Measurements from ENCODE around the gene S100A10.

S100A10 gene

DNA sequence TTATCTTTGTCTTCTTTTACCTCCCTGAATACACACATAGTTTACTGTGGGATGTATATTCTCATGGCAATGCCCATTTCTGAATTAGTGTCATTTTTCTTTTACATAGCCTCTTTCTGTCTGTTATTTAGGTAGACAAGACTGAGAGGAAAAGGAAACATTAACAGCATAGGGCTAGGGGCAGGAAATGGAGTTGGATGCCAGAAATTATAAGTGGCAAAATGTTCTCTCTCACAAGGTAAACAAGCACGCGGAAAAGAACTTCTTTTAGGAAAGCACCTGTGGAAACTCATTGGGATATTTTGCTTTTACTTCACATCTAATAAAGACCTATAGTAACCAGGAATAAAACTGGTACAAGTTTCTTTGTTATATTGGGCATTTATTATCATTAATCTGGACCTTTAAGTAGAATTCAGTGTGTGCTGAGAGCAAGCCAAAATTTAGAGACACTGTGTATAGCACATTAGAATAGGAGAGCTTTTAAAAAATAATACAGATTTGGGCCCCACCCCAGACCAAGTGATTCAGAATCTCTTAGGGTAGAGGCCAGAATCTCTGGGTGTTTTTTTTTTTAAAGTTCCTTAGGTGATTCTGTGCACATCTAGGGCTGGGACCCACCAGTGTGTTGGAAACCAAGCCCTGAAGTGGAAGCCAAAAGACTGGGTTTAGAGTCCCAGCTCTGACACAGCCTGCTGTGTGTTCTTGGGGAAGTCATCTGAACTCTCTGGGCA lies 32.7 kb downstream of the S100A10 start:
- Histone ChIP-seq H3K27me3 (ENCODE audit: insufficient read depth, insufficient read length) (no peaks in the 10 kb centered on the region), H3K4me3 (ENCODE audit: insufficient read length, low read depth) (no peak overlapping the region), H3K4me1 (ENCODE audit: insufficient read depth, insufficient read length) (no peaks in the 10 kb centered on the region), H3K9ac (ENCODE audit: insufficient read length, low read depth) (no peak overlapping the region), H3K9me3 (ENCODE audit: insufficient read depth, low read length) (no peaks in the 10 kb centered on the region), H3K36me3 (ENCODE audit: insufficient read depth, insufficient read length, low read length) (no peaks in the 10 kb centered on the region)
- TF ChIP-seq YY1 (IDR thresholded peaks at IDR 0.05; ENCODE audit: insufficient read depth, insufficient read length) (no peak), ZNF274 (IDR thresholded peaks at IDR 0.05; ENCODE audit: low read depth, low read length) (no peak), SUZ12 (IDR thresholded peaks at IDR 0.05; ENCODE audit: extremely low read depth, insufficient read depth, insufficient read length) (no peak)
- no peak for DNase-seq (ENCODE audit: low read depth, low spot score)

- no peaks in the 10 kb centered on the region for H3K36me3 ChIP-seq (ENCODE audit: insufficient read depth, insufficient read length, low read length)
- no peak overlapping the region for H3K9ac ChIP-seq (ENCODE audit: insufficient read length, low read depth)
- no peaks in the 10 kb centered on the region for H3K4me1 ChIP-seq (ENCODE audit: insufficient read depth, insufficient read length)
- no peaks in the 10 kb centered on the region for H3K27me3 ChIP-seq (ENCODE audit: insufficient read depth, insufficient read length)
- no peaks in the 10 kb centered on the region for H3K9me3 ChIP-seq (ENCODE audit: insufficient read depth, low read length)
- H3K4me3 ChIP-seq (ENCODE audit: insufficient read length, low read depth) = no peak overlapping the region
- no peak for TF ChIP-seq SUZ12 (IDR thresholded peaks at IDR 0.05; ENCODE audit: extremely low read depth, insufficient read depth, insufficient read length)
- no peak for TF ChIP-seq YY1 (IDR thresholded peaks at IDR 0.05; ENCODE audit: insufficient read depth, insufficient read length)
- TF ChIP-seq ZNF274 (IDR thresholded peaks at IDR 0.05; ENCODE audit: low read depth, low read length) = no peak
- DNase-seq (ENCODE audit: low read depth, low spot score) = no peak
Measured at GRCh38 chr1:151958959-151959358, 34.7 kb downstream of the S100A10 start.

DNA sequence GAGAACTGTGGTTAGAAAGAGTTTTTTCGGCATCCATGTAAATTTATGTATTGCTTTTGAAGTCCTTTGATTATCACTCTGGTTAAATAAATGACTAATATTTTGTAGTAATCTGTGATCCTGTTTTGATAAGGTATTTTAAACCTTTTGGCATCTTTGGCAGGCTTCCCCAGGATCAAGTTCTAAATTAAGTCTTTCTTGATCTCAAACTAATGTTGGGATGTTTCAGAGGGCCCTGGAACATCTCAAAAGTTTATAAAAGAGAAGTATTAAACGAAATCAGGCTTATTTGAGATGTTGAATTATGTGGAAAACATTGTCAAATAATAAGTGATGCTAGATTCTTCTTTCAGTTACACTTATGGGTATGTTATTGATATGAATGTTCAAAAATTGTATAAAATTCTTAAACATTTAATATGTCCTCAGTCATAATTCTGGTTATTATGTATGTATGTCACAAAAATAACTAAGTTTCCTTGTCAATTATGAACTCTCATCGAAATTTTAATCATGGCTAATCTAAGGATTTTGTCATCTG lies 36.6 kb downstream of the S100A10 start:
- no peaks in the 10 kb centered on the region for H3K36me3 ChIP-seq (ENCODE audit: insufficient read depth, insufficient read length, low read length)
- H3K4me3 ChIP-seq (ENCODE audit: insufficient read length, low read depth) = no peak overlapping the region
- no peak overlapping the region for H3K9ac ChIP-seq (ENCODE audit: insufficient read length, low read depth)
- H3K4me1 ChIP-seq (ENCODE audit: insufficient read depth, insufficient read length) = no peaks in the 10 kb centered on the region
- no peak for DNase-seq (ENCODE audit: low read depth, low spot score)
- no peaks in the 10 kb centered on the region for H3K27me3 ChIP-seq (ENCODE audit: insufficient read depth, insufficient read length)
- no peak for TF ChIP-seq SUZ12 (IDR thresholded peaks at IDR 0.05; ENCODE audit: extremely low read depth, insufficient read depth, insufficient read length)
- TF ChIP-seq YY1 (IDR thresholded peaks at IDR 0.05; ENCODE audit: insufficient read depth, insufficient read length) = no peak
- TF ChIP-seq ZNF274 (IDR thresholded peaks at IDR 0.05; ENCODE audit: low read depth, low read length) = no peak
- no peaks in the 10 kb centered on the region for H3K9me3 ChIP-seq (ENCODE audit: insufficient read depth, low read length)

DNA sequence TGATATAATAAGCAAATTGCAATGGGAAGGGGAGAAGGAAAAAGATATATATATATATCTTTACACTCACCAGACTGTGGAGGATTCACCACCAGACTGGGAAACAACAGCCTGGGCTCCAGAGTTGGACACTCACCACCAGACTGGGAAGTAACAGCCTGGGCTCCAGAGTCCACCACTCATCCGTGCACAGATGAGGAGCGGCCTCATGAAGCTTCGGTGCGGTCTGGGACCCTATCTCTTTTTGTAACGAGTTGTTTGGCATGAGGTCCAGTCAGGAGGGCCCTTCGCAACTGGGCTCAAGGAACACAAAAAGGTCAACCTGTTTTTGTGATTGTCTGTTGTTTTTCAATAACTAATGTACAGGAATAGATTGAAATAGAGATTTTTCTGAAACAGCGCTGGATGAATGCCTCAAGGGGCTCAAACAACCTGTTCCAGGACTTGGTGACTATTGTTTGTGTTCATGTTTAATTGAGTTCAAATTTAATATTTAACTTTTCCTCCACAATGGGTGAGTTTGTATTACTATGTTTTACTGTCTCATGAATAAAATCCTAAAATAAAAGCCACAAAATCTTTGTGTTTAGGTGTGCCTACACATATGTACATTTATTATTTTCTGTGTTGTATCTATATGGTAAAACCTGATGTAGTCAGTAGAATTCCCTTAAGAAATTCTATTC lies 40.1 kb downstream of the S100A10 start:
- Histone ChIP-seq H3K4me1 (ENCODE audit: insufficient read depth, insufficient read length) (no peaks in the 10 kb centered on the region), H3K9me3 (ENCODE audit: insufficient read depth, low read length) (no peaks in the 10 kb centered on the region), H3K4me3 (ENCODE audit: insufficient read length, low read depth) (no peak overlapping the region), H3K27me3 (ENCODE audit: insufficient read depth, insufficient read length) (no peaks in the 10 kb centered on the region), H3K36me3 (ENCODE audit: insufficient read depth, insufficient read length, low read length) (no peaks in the 10 kb centered on the region), H3K9ac (ENCODE audit: insufficient read length, low read depth) (no peak overlapping the region)
- TF ChIP-seq SUZ12 (IDR thresholded peaks at IDR 0.05; ENCODE audit: extremely low read depth, insufficient read depth, insufficient read length) (no peak), YY1 (IDR thresholded peaks at IDR 0.05; ENCODE audit: insufficient read depth, insufficient read length) (no peak), ZNF274 (IDR thresholded peaks at IDR 0.05; ENCODE audit: low read depth, low read length) (no peak)
- DNase-seq (ENCODE audit: low read depth, low spot score) = no peak

- no peaks in the 10 kb centered on the region for H3K4me1 ChIP-seq (ENCODE audit: insufficient read depth, insufficient read length)
- no peaks in the 10 kb centered on the region for H3K36me3 ChIP-seq (ENCODE audit: insufficient read depth, insufficient read length, low read length)
- no peaks in the 10 kb centered on the region for H3K27me3 ChIP-seq (ENCODE audit: insufficient read depth, insufficient read length)
- TF ChIP-seq SUZ12 (IDR thresholded peaks at IDR 0.05; ENCODE audit: extremely low read depth, insufficient read depth, insufficient read length) (no peak), YY1 (IDR thresholded peaks at IDR 0.05; ENCODE audit: insufficient read depth, insufficient read length) (no peak), ZNF274 (IDR thresholded peaks at IDR 0.05; ENCODE audit: low read depth, low read length) (no peak)
- no peak overlapping the region for H3K4me3 ChIP-seq (ENCODE audit: insufficient read length, low read depth)
- H3K9ac ChIP-seq (ENCODE audit: insufficient read length, low read depth) = no peak overlapping the region
- H3K9me3 ChIP-seq (ENCODE audit: insufficient read depth, low read length) = no peaks in the 10 kb centered on the region
- DNase-seq (ENCODE audit: low read depth, low spot score) = no peak
Measured at GRCh38 chr1:151952811-151953210, 40.8 kb downstream of the S100A10 start.

- peaks cover 5% of the 10 kb centered on the region for H3K4me1 ChIP-seq (ENCODE audit: insufficient read depth, insufficient read length)
- H3K4me3 ChIP-seq (ENCODE audit: insufficient read length, low read depth) = no peak overlapping the region
- TF ChIP-seq SUZ12 (IDR thresholded peaks at IDR 0.05; ENCODE audit: extremely low read depth, insufficient read depth, insufficient read length) (no peak), ZNF274 (IDR thresholded peaks at IDR 0.05; ENCODE audit: low read depth, low read length) (no peak), YY1 (IDR thresholded peaks at IDR 0.05; ENCODE audit: insufficient read depth, insufficient read length) (no peak)
Measured at GRCh38 chr1:151949371-151950193, 44.1 kb downstream of the S100A10 start.

More at GRCh38 chr1:151949371-151950193, 44.1 kb downstream of the S100A10 start:
- no peaks in the 10 kb centered on the region for H3K36me3 ChIP-seq (ENCODE audit: insufficient read depth, insufficient read length, low read length)
- DNase-seq (ENCODE audit: low read depth, low spot score) = no peak
- no peak overlapping the region for H3K9ac ChIP-seq (ENCODE audit: insufficient read length, low read depth)
- H3K9me3 ChIP-seq (ENCODE audit: insufficient read depth, low read length) = no peaks in the 10 kb centered on the region
- H3K27me3 ChIP-seq (ENCODE audit: insufficient read depth, insufficient read length) = no peaks in the 10 kb centered on the region

Data from NT2/D1 (cell line).